Gastroesophageal sphincter (tissue), 4 donors: ENCODE data around the gene UBA1. TPM values are rescaled to one million over a fixed set of nuclear protein-coding genes. Genes with fewer than 3 reads are reported as not detected.

Experiments used
- ATAC-seq: fragments of 150-250 bp; one replicate; pipeline ENCODE4 v1.9.1; 2016; ENCODE audit warnings: mild to moderate bottlenecking, moderate library complexity
- H3K27ac ChIP-seq, 4 donors: fragments of 200-600 bp; sonication (generic) in 3 of 4; 1 replicate in 3 of 4; 2 replicates in 1 of 4; pipeline ENCODE4 v1.5.1; 2016 to 2019
- H3K27me3 ChIP-seq: fragments of 200-600 bp; sonication (generic); one replicate; pipeline ENCODE4 v1.5.1; 2019
- H3K36me3 ChIP-seq, 2 donors: fragments of 200-600 bp; sonication (generic); one replicate each; pipeline ENCODE4 v1.5.1; 2019; ENCODE audit warnings: control low read depth in 1 of 2
- H3K4me1 ChIP-seq, 3 donors: fragments of 200-600 bp; sonication (generic); 1 replicate in 2 of 3; 2 replicates in 1 of 3; pipeline ENCODE4 v1.5.1; 2016 to 2019; ENCODE audit warnings: control low read depth in 2 of 3
- H3K4me3 ChIP-seq, 2 donors: fragments of 200-600 bp; sonication (generic); one replicate each; pipeline ENCODE4 v1.5.1; 2019; ENCODE audit warnings: mild to moderate bottlenecking in 1 of 2, moderate library complexity in 1 of 2
- H3K9me3 ChIP-seq, 3 donors: fragments of 200-600 bp; sonication (generic); one replicate each; pipeline ENCODE4 v1.5.1; 2017 to 2019; ENCODE audit warnings: control low read depth in 2 of 3
- CTCF ChIP-seq, 4 experiments: fragments of 200-600 bp in 2 of 4; fragments of 450-650 bp in 2 of 4; sonication (generic) in 1 of 4; IDR thresholded peaks; one replicate each; pipeline ENCODE4 v1.5.1; 2017 to 2019; ENCODE audit warnings: antibody characterized with exemption in 4 of 4, mild to moderate bottlenecking in 2 of 4, moderate library complexity in 2 of 4
- EP300 ChIP-seq: sonication (generic); formaldehyde crosslinking; IDR thresholded peaks from one replicate; pipeline ENCODE4 v1.6.1; 2017; ENCODE audit warnings: antibody characterized with exemption, mild to moderate bottlenecking
- POLR2A ChIP-seq, 2 donors: fragments of 450-650 bp; IDR thresholded peaks; one replicate each; pipeline ENCODE4 v1.6.1; 2017; ENCODE audit warnings: antibody characterized with exemption in 2 of 2, mild to moderate bottlenecking in 2 of 2, moderate library complexity in 1 of 2
- POLR2AphosphoS5 ChIP-seq: sonication (generic); formaldehyde crosslinking; IDR thresholded peaks from one replicate; pipeline ENCODE4 v1.6.1; 2017; ENCODE audit warnings: antibody characterized with exemption
- WGBS, 2 donors: methylation state at CpG; one replicate each; pipeline ENCODE4 v1.1.5; 2018; ENCODE audit warnings: low coverage in 1 of 2; 5-methylcytosine and 5-hydroxymethylcytosine counted together
- total RNA-seq, 4 donors: library from RNA; depleted of rRNA; stranded (reverse); fragments of >200 nt; gene quantifications; one replicate each; pipeline ENCODE4 v1.1.0, GENCODE V29; 2016

Gene UBA1
- total RNA-seq, 4 donors from 2014 or later: 108 to 211 (median 123) TPM

GRCh38 chrX:47145395-47146120 lies 48.1 kb upstream of the UBA1 start:
- Histone ChIP-seq H3K9me3 (no peaks in the 10 kb centered on the region), H3K36me3 (peaks cover 0 to 16% of the 10 kb centered on the region in 2 donors), H3K27me3 (no peaks in the 10 kb centered on the region), H3K4me3 (peak overlapping the region; percentile 65 to 73), H3K4me1 (peaks cover 0 to 33% (median 0%) of the 10 kb centered on the region in 3 donors), H3K27ac (peak overlapping the region; percentile 90 to 97 (median 94))
- ATAC-seq: peak; percentile 29
- TF ChIP-seq CTCF (IDR thresholded peaks at IDR 0.05) (no peak), POLR2AphosphoS5 (no peak), POLR2A (IDR thresholded peaks at IDR 0.05) (no peak), EP300 (no peak)
- WGBS, 2 donors: 56% methylated on average over 4 of the region's 39 CpGs; no CpG with 5 or more reads in 1 of the 2 donors

- Histone ChIP-seq H3K27ac (peak overlapping the region; percentile 90 to 97 (median 94)), H3K4me1 (peaks cover 0 to 33% (median 0%) of the 10 kb centered on the region in 3 donors), H3K9me3 (no peaks in the 10 kb centered on the region), H3K4me3 (peak overlapping the region; percentile 65 to 73), H3K36me3 (peaks cover 0 to 8% of the 10 kb centered on the region in 2 donors), H3K27me3 (no peaks in the 10 kb centered on the region)
- no peak for TF ChIP-seq EP300
- no peak for TF ChIP-seq POLR2AphosphoS5
- TF ChIP-seq POLR2A (IDR thresholded peaks at IDR 0.05): no peak
- no peak for TF ChIP-seq CTCF (IDR thresholded peaks at IDR 0.05)
- no peak for ATAC-seq
- WGBS, 2 donors: no CpG with 5 or more reads among the region's 10 CpGs
Measured at GRCh38 chrX:47146121-47146935, 47.3 kb upstream of the UBA1 start.

- Histone ChIP-seq H3K27me3 (no peaks in the 10 kb centered on the region), H3K36me3 (peaks cover 0 to 4% of the 10 kb centered on the region in 2 donors), H3K27ac (peak overlapping the region in 3 of 4 donors; percentile 90 to 95 (median 92)), H3K9me3 (no peaks in the 10 kb centered on the region), H3K4me3 (peak overlapping the region in 1 of 2 donors; percentile 73), H3K4me1 (peaks cover 0 to 33% (median 0%) of the 10 kb centered on the region in 3 donors)
- WGBS, 2 donors: 82% methylated on average over 2 of the region's 12 CpGs; no CpG with 5 or more reads in 1 of the 2 donors
- no peak for ATAC-seq
- TF ChIP-seq CTCF (IDR thresholded peaks at IDR 0.05): no peak
- no peak for TF ChIP-seq POLR2AphosphoS5
- TF ChIP-seq EP300: no peak
- no peak for TF ChIP-seq POLR2A (IDR thresholded peaks at IDR 0.05)
Measured at GRCh38 chrX:47146936-47147859, 46.4 kb upstream of the UBA1 start.

GRCh38 chrX:47148946-47149345 lies 44.7 kb upstream of the UBA1 start:
- Histone ChIP-seq H3K4me3 (no peak overlapping the region), H3K27ac (no peak overlapping the region), H3K4me1 (peaks cover 0 to 24% (median 0%) of the 10 kb centered on the region in 3 donors), H3K9me3 (no peaks in the 10 kb centered on the region), H3K36me3 (no peaks in the 10 kb centered on the region), H3K27me3 (no peaks in the 10 kb centered on the region)
- ATAC-seq: no peak
- 47 to 59% methylated on average over 2 of the region's 2 CpGs for WGBS, 2 donors
- no peak for TF ChIP-seq CTCF (IDR thresholded peaks at IDR 0.05)
- no peak for TF ChIP-seq POLR2AphosphoS5
